GM21447 (cell line): ENCODE measurements around the gene HSD11B1L.
"Not testable (repeated sequence)": the region's sequence is repeated elsewhere in the genome, so short reads cannot be mapped to it uniquely, and the experiment has no call there.

Experiments
- ATAC-seq: cut with Tn5 transposase; IDR thresholded peaks from one replicate; pipeline ENCODE4 v1.9.1; 2021; ENCODE audit not compliant: unreplicated experiment

Gene HSD11B1L

GRCh38 chr19:5719961-5720790, 39.3 kb downstream of the HSD11B1L start, which contains the start of the genes CATSPERD and LONP1:
CATSPERD (plus strand) TSS chr19:5720637; CDS start chr19:5720738, 101 bp downstream.
LONP1 (minus strand) TSS chr19:5720146; CDS start chr19:5720132, 14 bp downstream.
- peak; percentile 80 for ATAC-seq

- no peak for ATAC-seq
These were observed 46.7 kb downstream of the HSD11B1L start for GRCh38 chr19:5727453-5728050.

- not testable (repeated sequence) for ATAC-seq
These were observed 52.3 kb downstream of the HSD11B1L start for GRCh38 chr19:5733172-5733571.
